PC-3 (cell line): Measurements from ENCODE around the gene INTS3. TPM values are rescaled to one million over a fixed set of nuclear protein-coding genes. Genes with fewer than 3 reads are reported as not detected.

ENCODE experiments used
- ATAC-seq: fragments of 200-7000 bp; cut with Tn5 transposase; 2 replicates; pipeline ENCODE4 v1.9.1; 2020; ENCODE audit warnings: mild to moderate bottlenecking, moderate library complexity
- BruUV-seq: library from RNA; stranded (reverse); fragments of 400-500 nt; replicated peaks from 2 replicates; lab custom pipeline; 2021; lab: Mats Ljungman, UMichigan
- CTCF ChIA-PET: fragments of 300-600 bp; sonication (Branson Sonifier 250); formaldehyde crosslinking; loops from one replicate; lab custom pipeline; 2022; ENCODE audit warnings: antibody characterized with exemption; lab: Charles Lee
- POLR2A ChIA-PET: fragments of 300-600 bp; sonication (Branson Sonifier 250); formaldehyde crosslinking; loops from one replicate; lab custom pipeline; 2022; ENCODE audit warnings: antibody characterized with exemption; ENCODE audit not compliant: unreplicated experiment; lab: Charles Lee
- DNase-seq: peaks from one replicate; pipeline ENCODE4 v3.0.0-alpha.2; 2015
- H2AFZ ChIP-seq: fragments of 300-600 bp; sonication (generic); 2 replicates; pipeline ENCODE4 v1.6.0; 2016; ENCODE audit warnings: antibody characterized with exemption, low read length
- H3F3A ChIP-seq: fragments of 300-600 bp; sonication (generic); one replicate; pipeline ENCODE4 v1.6.0; 2017; ENCODE audit warnings: antibody characterized with exemption, low read length, control low read depth, mild to moderate bottlenecking; ENCODE audit not compliant: unreplicated experiment
- H3K27ac ChIP-seq: fragments of 300-600 bp; sonication (generic); 2 replicates; pipeline ENCODE4 v1.5.1; 2016; ENCODE audit warnings: mild to moderate bottlenecking, low read length
- H3K27me3 ChIP-seq: fragments of 300-600 bp; sonication (generic); 2 replicates; pipeline ENCODE4 v1.6.1; 2016; ENCODE audit warnings: low read length, mixed read lengths
- H3K36me3 ChIP-seq: fragments of 300-600 bp; sonication (generic); 2 replicates; pipeline ENCODE4 v1.6.1; 2016; ENCODE audit warnings: low read depth, mixed run types, low read length, mixed read lengths
- H3K4me1 ChIP-seq: fragments of 300-600 bp; sonication (generic); 2 replicates; pipeline ENCODE4 v1.5.1; 2016; ENCODE audit warnings: low read length; ENCODE audit not compliant: insufficient read depth
- H3K4me2 ChIP-seq: fragments of 300-600 bp; sonication (generic); 2 replicates; pipeline ENCODE4 v1.6.0; 2016; ENCODE audit warnings: low read length
- H3K4me3 ChIP-seq: fragments of 300-600 bp; sonication (generic); 2 replicates; pipeline ENCODE4 v1.5.1; 2016; ENCODE audit warnings: mild to moderate bottlenecking, low read length, mixed read lengths
- H3K79me2 ChIP-seq: fragments of 300-600 bp; sonication (generic); 2 replicates; pipeline ENCODE4 v1.6.1; 2017; ENCODE audit warnings: low read length, mixed read lengths
- H3K9ac ChIP-seq: fragments of 300-600 bp; sonication (generic); 2 replicates; pipeline ENCODE4 v1.6.0; 2016; ENCODE audit warnings: mild to moderate bottlenecking, low read length
- H3K9me2 ChIP-seq: fragments of 300-600 bp; sonication (generic); replicated peaks from 2 replicates; pipeline ENCODE4 v1.6.1; 2016; ENCODE audit warnings: mixed run types, low read length, mixed read lengths
- H3K9me3 ChIP-seq: fragments of 300-600 bp; sonication (generic); 2 replicates; pipeline ENCODE4 v1.6.1; 2016; ENCODE audit warnings: low read length, mixed read lengths
- H4K20me1 ChIP-seq: fragments of 300-600 bp; sonication (generic); 2 replicates; pipeline ENCODE4 v1.6.1; 2016; ENCODE audit warnings: low read length, mixed read lengths
- CTCF ChIP-seq: fragments of 300-600 bp; sonication (generic); conservative IDR thresholded peaks from 2 replicates; pipeline ENCODE4 v1.5.1; 2017; ENCODE audit warnings: antibody characterized with exemption, low read depth, mild to moderate bottlenecking, low read length
- EZH2 ChIP-seq: fragments of 300-600 bp; sonication (generic); IDR thresholded peaks from one replicate; pipeline ENCODE4 v1.6.1; 2017; ENCODE audit warnings: antibody characterized with exemption, mild to moderate bottlenecking, low read length; ENCODE audit not compliant: unreplicated experiment
- EZH2phosphoT487 ChIP-seq: fragments of 300-600 bp; sonication (generic); IDR thresholded peaks from 2 replicates; pipeline ENCODE4 v1.6.1; 2018; ENCODE audit warnings: mild to moderate bottlenecking, antibody characterized with exemption, low read length, borderline replicate concordance
- intact Hi-C: fragments of 100-400 bp; cut with micrococcal nuclease; formaldehyde crosslinking; loops from 2 replicates; pipeline ENCODE4 v1.9.0; 2023
- microRNA-seq: library from miRNA; unstranded; fragments of <30 nt; microRNA quantifications from one replicate; pipeline ENCODE4 v1.1.0, GENCODE V29; 2020; ENCODE audit not compliant: unreplicated experiment
- total RNA-seq: library from RNA; depleted of rRNA; stranded (reverse); fragments of >200 nt; gene quantifications from 2 replicates; pipeline ENCODE4 v1.2.3, GENCODE V29; 2014; rRNA removed

INTS3 gene
- total RNA-seq, 1 experiment from 2014 or later: 46.5 TPM

GRCh38 chr1:153818876-153819275 is 91.0 kb downstream of the INTS3 start:
- no peaks in the 10 kb centered on the region for H3K9me3 ChIP-seq
- no peaks in the 10 kb centered on the region for H3K27me3 ChIP-seq
- H3K4me2 ChIP-seq: no peak overlapping the region
- no peak overlapping the region for H3K27ac ChIP-seq
- BruUV-seq: no TSS peak
- POLR2A ChIA-PET: no interaction called here
- H3F3A ChIP-seq: no peaks in the 10 kb centered on the region
- peaks cover 34% of the 10 kb centered on the region for H3K36me3 ChIP-seq
- no peaks in the 10 kb centered on the region for H3K79me2 ChIP-seq
- no peak for TF ChIP-seq EZH2
- no peak for TF ChIP-seq CTCF
- no peak for TF ChIP-seq EZH2phosphoT487
- no peaks in the 10 kb centered on the region for H3K4me1 ChIP-seq
- H2AFZ ChIP-seq: no peak overlapping the region
- no peak for DNase-seq
- H4K20me1 ChIP-seq: no peaks in the 10 kb centered on the region
- intact Hi-C loops: no loop called here
- H3K4me3 ChIP-seq: no peak overlapping the region
- H3K9me2 ChIP-seq: no peaks in the 10 kb centered on the region
- H3K9ac ChIP-seq: no peak overlapping the region
- no peak for ATAC-seq
- CTCF ChIA-PET: no interaction called here

Small RNA genes lying within 50 kb of the gene (microRNA-seq; reads per million reads assigned to microRNA genes)
- not detected for gene MIR8083

Other genes with a start within 250 kb of the INTS3 start
- 1,818 and 2,572 TPM in 2 replicates for gene S100A6, start 192.1 kb upstream of the INTS3 start, total RNA-seq
- gene S100A5, start 187.1 kb upstream of the INTS3 start, total RNA-seq: 2.5 and 6.3 TPM in 2 replicates
- 32.2 and 55.8 TPM in 2 replicates for gene S100A4, start 182.2 kb upstream of the INTS3 start, total RNA-seq
- gene S100A3, start 178.8 kb upstream of the INTS3 start, total RNA-seq: 4.6 and 7.9 TPM in 2 replicates
- gene S100A2, start 162.2 kb upstream of the INTS3 start, total RNA-seq: 358 and 373 TPM in 2 replicates
- 1,254 and 1,288 TPM in 2 replicates for gene S100A16, start 114.9 kb upstream of the INTS3 start, total RNA-seq
- 462 and 536 TPM in 2 replicates for gene S100A14, start 111.7 kb upstream of the INTS3 start, total RNA-seq
- gene S100A13, start 100.5 kb upstream of the INTS3 start, total RNA-seq: 307 and 350 TPM in 2 replicates
- gene S100A1, start 99.6 kb upstream of the INTS3 start, total RNA-seq: 0.29 TPM in 1 of 2 replicates, not detected in the other
- 101 and 112 TPM in 2 replicates for gene CHTOP, start 94.0 kb upstream of the INTS3 start, total RNA-seq
- gene SNAPIN, start 69.3 kb upstream of the INTS3 start, total RNA-seq: 46.4 and 82.0 TPM in 2 replicates
- 398 and 439 TPM in 2 replicates for gene ILF2, start 57.1 kb upstream of the INTS3 start, total RNA-seq
- 0.46 and 0.84 TPM in 2 replicates for gene NPR1, start 49.4 kb upstream of the INTS3 start, total RNA-seq
- gene SLC27A3, start 47.4 kb downstream of the INTS3 start, total RNA-seq: 6.3 and 9.2 TPM in 2 replicates
- gene GATAD2B, start 194.9 kb downstream of the INTS3 start, total RNA-seq: 7.2 and 11.7 TPM in 2 replicates
- 27.3 and 38.0 TPM in 2 replicates for gene DENND4B, start 218.7 kb downstream of the INTS3 start, total RNA-seq
- 17.6 and 21.0 TPM in 2 replicates for gene CRTC2, start 230.6 kb downstream of the INTS3 start, total RNA-seq
- 201 and 224 TPM in 2 replicates for gene SLC39A1, start 235.5 kb downstream of the INTS3 start, total RNA-seq
- 22.9 and 28.7 TPM in 2 replicates for gene CREB3L4, start 239.9 kb downstream of the INTS3 start, total RNA-seq
- 377 and 388 TPM in 2 replicates for gene JTB, start 249.6 kb downstream of the INTS3 start, total RNA-seq